T-helper 17 cell (primary cell): ENCODE results near the gene ZNF709. TPM values are rescaled to one million over a fixed set of nuclear protein-coding genes. Genes with fewer than 3 reads are reported as not detected.
"Not testable (repeated sequence)": the region's sequence is repeated elsewhere in the genome, so short reads cannot be mapped to it uniquely, and the experiment has no call there.

Experiments
- ATAC-seq: fragments of 150-1000 bp; cut with Tn5 transposase; 2 replicates; pipeline ENCODE4 v1.10.0; 2021; ENCODE audit warnings: mild to moderate bottlenecking, moderate library complexity
- DNase-seq, 3 donors: peaks; one replicate each; pipeline versions ENCODE4 v3.0.0 to v3.0.0-alpha.2; 2020 to 2021
- H3K9me3 ChIP-seq: one replicate; pipeline ENCODE4 v1.7.0; 2013; ENCODE audit warnings: low read length, mild to moderate bottlenecking; ENCODE audit not compliant: control insufficient read depth, poor library complexity, severe bottlenecking
- H3K27ac Mint-ChIP-seq: one replicate; pipeline ENCODE4 v1.8.0; 2022; ENCODE audit warnings: mild to moderate bottlenecking, moderate library complexity, mixed read lengths
- H3K27me3 Mint-ChIP-seq: one replicate; pipeline ENCODE4 v1.8.0; 2022; ENCODE audit warnings: mixed read lengths
- H3K36me3 Mint-ChIP-seq: one replicate; pipeline ENCODE4 v1.8.0; 2022; ENCODE audit warnings: low read depth, mixed read lengths
- H3K4me1 Mint-ChIP-seq: one replicate; pipeline ENCODE4 v1.8.0; 2022; ENCODE audit warnings: mild to moderate bottlenecking, mixed read lengths
- H3K4me3 Mint-ChIP-seq: one replicate; pipeline ENCODE4 v1.8.0; 2022; ENCODE audit warnings: mild to moderate bottlenecking, moderate library complexity, mixed read lengths
- total RNA-seq, 4 donors: library from RNA in 2 of 4; stranded (reverse) in 2 of 4; gene quantifications; one replicate each; pipeline ENCODE4 v1.2.3 and lab custom pipeline; 2022 to 2026

The ZNF709 gene
- total RNA-seq: 1 to 10 TPM; 1.5 to 1.6 TPM
- total RNA-seq (lab: John Stamatoyannopoulos, UW): 0.23 to 0.38 reads per million in 2 donors

- DNase-seq (peak; percentile 75 to 82 (median 81)), ATAC-seq (peak; percentile 99)
- H3K4me3 Mint-ChIP-seq: peak within 1 kb of the TSS; percentile 94
- H3K27me3 Mint-ChIP-seq: no peaks in the 10 kb centered on the region
- H3K36me3 Mint-ChIP-seq: no peaks in the 10 kb centered on the region
- no peaks in the 10 kb centered on the region for H3K9me3 ChIP-seq
- peak within 1 kb of the TSS; percentile 91 for H3K27ac Mint-ChIP-seq
- H3K4me1 Mint-ChIP-seq: peaks cover 27% of the 10 kb centered on the region
Measured at GRCh38 chr19:12484371-12485051, at the start of gene ZNF709. TSS of gene ZNF709 (minus strand) at chr19:12484816. CDS start at chr19:12484657, 159 bp downstream.

- no peak for DNase-seq
Measured at GRCh38 chr19:12527034-12527836, 42.6 kb upstream of the ZNF709 start.

GRCh38 chr19:12526542-12526941, 41.9 kb upstream of the ZNF709 start:
- Mint-ChIP-seq H3K4me1 (no peaks in the 10 kb centered on the region), H3K36me3 (peaks cover 12% of the 10 kb centered on the region), H3K27me3 (no peaks in the 10 kb centered on the region), H3K4me3 (peak overlapping the region; percentile 1), H3K27ac (no peak overlapping the region)
- H3K9me3 ChIP-seq: peaks cover 67% of the 10 kb centered on the region
- ATAC-seq: no peak
- no peak for DNase-seq

More at GRCh38 chr19:12527034-12527836, 42.6 kb upstream of the ZNF709 start:
- no peaks in the 10 kb centered on the region for H3K4me1 Mint-ChIP-seq
- peak overlapping the region; percentile 1 for H3K4me3 Mint-ChIP-seq
- H3K27me3 Mint-ChIP-seq: no peaks in the 10 kb centered on the region
- no peak for ATAC-seq
- H3K27ac Mint-ChIP-seq: no peak overlapping the region
- peaks cover 12% of the 10 kb centered on the region for H3K36me3 Mint-ChIP-seq
- peaks cover 67% of the 10 kb centered on the region for H3K9me3 ChIP-seq

GRCh38 chr19:12521996-12522395, 37.4 kb upstream of the ZNF709 start:
- Mint-ChIP-seq H3K27me3 (no peaks in the 10 kb centered on the region), H3K36me3 (peaks cover 10% of the 10 kb centered on the region), H3K27ac (no peak overlapping the region), H3K4me3 (no peak overlapping the region), H3K4me1 (no peaks in the 10 kb centered on the region)
- H3K9me3 ChIP-seq: peaks cover 35% of the 10 kb centered on the region
- DNase-seq: no peak
- ATAC-seq: no peak

GRCh38 chr19:12513531-12514061, 29.0 kb upstream of the ZNF709 start:
- DNase-seq: no peak
- H3K36me3 Mint-ChIP-seq: no peaks in the 10 kb centered on the region
- no peak overlapping the region for H3K4me3 Mint-ChIP-seq
- peaks cover 3% of the 10 kb centered on the region for H3K9me3 ChIP-seq
- H3K27ac Mint-ChIP-seq: no peak overlapping the region
- no peaks in the 10 kb centered on the region for H3K27me3 Mint-ChIP-seq
- H3K4me1 Mint-ChIP-seq: no peaks in the 10 kb centered on the region
- ATAC-seq: no peak

GRCh38 chr19:12497032-12497431, 12.4 kb upstream of the ZNF709 start:
- ATAC-seq: no peak
- no peak for DNase-seq
- no peak overlapping the region for H3K27ac Mint-ChIP-seq
- H3K27me3 Mint-ChIP-seq: no peaks in the 10 kb centered on the region
- no peaks in the 10 kb centered on the region for H3K9me3 ChIP-seq
- no peak overlapping the region for H3K4me3 Mint-ChIP-seq
- H3K4me1 Mint-ChIP-seq: peaks cover 4% of the 10 kb centered on the region
- no peaks in the 10 kb centered on the region for H3K36me3 Mint-ChIP-seq

- no peak for ATAC-seq
- H3K27ac Mint-ChIP-seq: peak overlapping the region; percentile 82
- no peaks in the 10 kb centered on the region for H3K27me3 Mint-ChIP-seq
- peak overlapping the region; percentile 91 for H3K4me3 Mint-ChIP-seq
- peaks cover 4% of the 10 kb centered on the region for H3K4me1 Mint-ChIP-seq
- H3K36me3 Mint-ChIP-seq: no peaks in the 10 kb centered on the region
- H3K9me3 ChIP-seq: no peaks in the 10 kb centered on the region
- DNase-seq: no peak
Measured at GRCh38 chr19:12496480-12496879, 11.9 kb upstream of the ZNF709 start.

- peaks cover 4% of the 10 kb centered on the region for H3K4me1 Mint-ChIP-seq
- no peaks in the 10 kb centered on the region for H3K36me3 Mint-ChIP-seq
- H3K4me3 Mint-ChIP-seq: peak overlapping the region; percentile 91
- no peaks in the 10 kb centered on the region for H3K27me3 Mint-ChIP-seq
- H3K9me3 ChIP-seq: no peaks in the 10 kb centered on the region
- ATAC-seq (peak; percentile 100), DNase-seq (peak; percentile 72 to 84 (median 83))
- peak overlapping the region; percentile 82 for H3K27ac Mint-ChIP-seq
Measured at GRCh38 chr19:12495002-12495802, 10.6 kb upstream of the ZNF709 start.

GRCh38 chr19:12494260-12494860, 9.7 kb upstream of the ZNF709 start:
- no peak for DNase-seq

GRCh38 chr19:12486265-12486783, 1.7 kb upstream of the ZNF709 start:
- H3K27ac Mint-ChIP-seq, H3K27me3 Mint-ChIP-seq, H3K9me3 ChIP-seq, H3K36me3 Mint-ChIP-seq, ATAC-seq, H3K4me3 Mint-ChIP-seq, DNase-seq: not testable (repeated sequence)
- H3K4me1 Mint-ChIP-seq: peaks cover 27% of the 10 kb centered on the region

More at GRCh38 chr19:12494260-12494860, 9.7 kb upstream of the ZNF709 start:
- peaks cover 4% of the 10 kb centered on the region for H3K4me1 Mint-ChIP-seq
- no peaks in the 10 kb centered on the region for H3K27me3 Mint-ChIP-seq
- H3K4me3 Mint-ChIP-seq: peak overlapping the region; percentile 25
- H3K36me3 Mint-ChIP-seq: no peaks in the 10 kb centered on the region
- no peak overlapping the region for H3K27ac Mint-ChIP-seq
- ATAC-seq: no peak
- H3K9me3 ChIP-seq: no peaks in the 10 kb centered on the region

- Mint-ChIP-seq H3K27me3 (no peaks in the 10 kb centered on the region), H3K4me3 (peak overlapping the region; percentile 94), H3K27ac (peak overlapping the region; percentile 91), H3K4me1 (peaks cover 27% of the 10 kb centered on the region), H3K36me3 (no peaks in the 10 kb centered on the region)
- no peaks in the 10 kb centered on the region for H3K9me3 ChIP-seq
- no peak for DNase-seq
- no peak for ATAC-seq
Measured at GRCh38 chr19:12485571-12485970, 955 bp upstream of the ZNF709 start.

- Mint-ChIP-seq H3K4me1 (peaks cover 27% of the 10 kb centered on the region), H3K27me3 (no peaks in the 10 kb centered on the region), H3K27ac (peak overlapping the region; percentile 91), H3K36me3 (no peaks in the 10 kb centered on the region), H3K4me3 (peak overlapping the region; percentile 94)
- DNase-seq: no peak
- H3K9me3 ChIP-seq: no peaks in the 10 kb centered on the region
- ATAC-seq: peak; percentile 23
Measured at GRCh38 chr19:12485052-12485416, 418 bp upstream of the ZNF709 start.
